ENCODE results near the gene HBG1.

HBG1 gene

DNA sequence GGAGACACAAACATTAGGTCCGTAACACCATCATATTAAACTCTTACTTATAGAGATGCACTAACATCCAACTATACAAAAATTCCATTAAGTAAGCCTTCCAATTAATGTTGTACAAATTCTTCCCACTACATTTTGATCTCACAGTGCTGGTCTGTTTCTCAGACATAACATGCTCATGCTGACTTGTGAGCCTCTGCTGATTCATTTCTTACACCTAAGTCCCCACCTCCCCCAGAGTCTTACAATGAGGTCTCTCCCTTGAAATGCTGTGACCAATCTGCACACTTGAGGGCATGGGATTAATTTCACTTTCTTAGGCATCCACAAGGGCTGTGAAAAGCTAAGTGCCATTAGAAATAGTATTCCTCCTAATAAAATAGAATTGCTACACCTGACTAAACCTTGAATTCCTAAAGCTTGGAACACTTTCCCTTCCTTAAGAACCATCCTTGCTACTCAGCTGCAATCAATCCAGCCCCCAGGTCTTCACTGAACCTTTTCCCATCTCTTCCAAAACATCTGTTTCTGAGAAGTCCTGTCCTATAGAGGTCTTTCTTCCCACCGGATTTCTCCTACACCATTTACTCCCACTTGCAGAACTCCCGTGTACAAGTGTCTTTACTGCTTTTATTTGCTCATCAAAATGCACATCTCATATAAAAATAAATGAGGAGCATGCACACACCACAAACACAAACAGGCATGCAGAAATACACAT is 2.0 kb downstream of the HBG1 start:
- DNase-seq (ENCODE audit: low read depth in 1 of 2, low spot score in 1 of 2) = no peak

DNA sequence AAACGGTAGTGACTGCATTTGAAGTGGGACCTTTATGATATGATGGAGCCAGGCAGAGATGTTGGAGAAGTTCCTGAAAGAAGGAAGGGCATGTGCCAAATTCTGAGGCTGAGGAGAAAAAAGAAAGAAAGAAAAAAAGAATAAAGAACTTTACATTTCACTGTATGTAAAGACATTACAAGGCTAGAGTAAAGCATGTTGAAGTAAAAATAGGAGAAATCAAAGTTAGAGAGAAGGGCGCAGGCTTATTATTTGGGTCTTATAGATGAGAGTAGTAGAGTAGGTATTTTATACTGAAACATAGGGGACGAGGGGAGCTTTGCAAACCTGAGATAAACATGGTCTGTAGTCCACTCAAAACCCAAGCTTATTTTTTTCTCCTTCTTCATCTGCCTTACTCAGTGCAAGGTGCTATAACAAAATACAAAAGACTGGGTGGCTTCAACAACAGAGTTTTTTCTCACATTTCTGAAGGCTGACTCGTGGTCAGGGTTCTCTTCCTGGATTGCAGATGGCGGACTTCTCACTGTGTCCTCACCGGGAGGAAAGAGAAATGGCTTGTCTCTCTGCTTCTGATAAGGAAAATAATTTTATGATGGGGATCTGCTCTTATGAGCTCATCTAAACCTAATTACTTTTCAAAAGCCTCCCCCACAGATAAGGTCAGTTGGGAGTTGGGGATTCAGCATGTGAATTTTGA is 2.7 kb downstream of the HBG1 start:
- no peak for DNase-seq (ENCODE audit: low read depth in 1 of 2, low spot score in 1 of 2)

DNA sequence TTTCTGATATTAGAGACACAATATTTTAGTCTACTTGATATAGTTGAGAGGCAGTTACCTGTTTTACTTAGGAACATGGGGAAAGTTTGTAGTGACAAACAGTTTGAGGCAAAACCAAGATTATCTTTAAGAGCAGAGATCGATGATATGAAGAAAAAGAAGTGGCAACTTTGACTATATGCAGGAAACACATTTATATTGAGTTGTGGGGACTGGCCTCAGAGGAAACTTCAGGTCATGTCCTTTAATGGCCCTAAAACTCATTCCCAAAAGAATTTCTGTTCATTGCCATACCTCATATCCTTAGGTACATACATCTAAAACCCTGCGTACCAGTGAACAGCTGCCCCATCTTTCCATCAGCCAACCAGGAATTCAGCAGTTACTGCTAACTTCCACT is 4.5 kb downstream of the HBG1 start:
- DNase-seq (ENCODE audit: low read depth in 1 of 2, low spot score in 1 of 2) = no peak

DNA sequence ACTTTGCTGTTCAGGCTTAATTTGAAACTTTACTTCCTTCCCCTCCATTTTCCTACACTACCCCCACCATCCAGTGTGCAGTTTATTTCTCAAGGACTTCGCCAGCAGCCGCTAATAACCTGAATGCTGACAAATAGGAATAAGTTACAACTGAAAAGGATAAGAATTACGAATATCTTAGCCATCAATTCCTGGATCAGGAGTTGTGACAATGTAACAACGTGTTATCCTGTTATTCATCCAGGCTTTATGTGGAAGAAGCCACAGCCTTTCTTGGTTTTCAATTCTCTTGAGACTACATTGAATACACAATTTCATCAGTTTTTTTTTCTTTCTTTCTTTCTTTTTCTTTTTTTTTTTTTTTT is 5.9 kb downstream of the HBG1 start:
- no peak for DNase-seq (ENCODE audit: low read depth in 1 of 2, low spot score in 1 of 2)

DNA sequence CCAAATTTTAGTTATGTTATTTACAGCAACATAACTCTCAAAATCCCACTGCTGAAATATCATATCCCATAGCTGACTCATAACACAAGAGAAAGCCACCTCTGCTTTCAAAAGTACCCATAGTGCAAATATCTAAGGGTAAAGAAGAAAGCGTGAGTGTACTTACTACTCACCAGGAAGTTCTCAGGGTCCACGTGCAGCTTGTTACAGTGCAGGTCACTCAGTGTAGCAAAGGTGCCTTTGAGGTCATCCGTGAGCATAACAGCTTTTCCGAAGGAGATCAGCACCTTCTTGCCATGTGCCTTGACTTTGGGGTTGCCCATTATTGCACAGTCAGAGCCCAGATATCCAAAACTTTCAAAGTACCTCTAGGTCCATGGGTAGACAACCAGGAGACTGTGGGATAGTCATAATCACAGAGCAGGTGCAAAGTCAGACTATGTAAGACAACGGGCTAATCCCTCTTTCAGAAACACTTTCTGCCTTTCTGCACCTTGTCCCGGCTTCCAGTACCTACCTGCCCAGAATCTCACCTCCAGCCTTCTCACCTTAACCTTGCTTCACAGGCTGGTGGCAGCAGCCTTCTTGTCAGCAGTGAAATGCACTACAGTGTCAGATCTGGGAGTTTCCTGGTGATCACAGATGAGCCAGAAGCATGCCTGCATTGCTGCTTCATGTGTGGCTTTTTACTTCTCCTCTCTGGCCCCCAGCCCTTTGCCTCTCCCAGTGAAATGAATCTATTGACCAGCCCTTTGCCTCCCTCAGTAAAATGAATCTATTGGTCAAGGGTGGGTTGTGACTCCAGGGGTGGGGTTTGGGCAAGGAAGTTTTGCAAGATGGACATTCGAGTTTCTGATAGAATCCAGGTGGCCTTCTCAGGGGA is 6.5 kb downstream of the HBG1 start:
- DNase-seq (ENCODE audit: low read depth in 1 of 2, low spot score in 1 of 2) = no peak

DNA sequence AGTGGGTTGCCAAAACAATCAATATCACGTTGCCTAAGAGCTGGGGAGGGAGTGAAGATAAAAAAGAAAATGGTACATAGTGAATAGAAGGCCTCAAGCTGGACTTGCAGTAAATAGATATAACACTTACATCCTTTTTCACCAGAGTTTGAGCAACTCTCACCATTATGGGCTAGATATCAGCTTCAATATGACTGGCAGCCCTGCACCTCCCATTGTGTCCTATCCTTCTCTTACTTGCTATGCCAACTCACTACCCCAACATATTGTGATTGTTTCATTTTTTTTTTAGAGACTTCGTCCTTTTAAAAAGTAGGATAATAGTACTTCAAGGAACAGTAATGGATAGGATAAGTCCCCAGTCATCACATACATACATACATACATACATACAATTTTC is 7.4 kb downstream of the HBG1 start:
- no peak for DNase-seq (ENCODE audit: low read depth in 1 of 2, low spot score in 1 of 2)

DNA sequence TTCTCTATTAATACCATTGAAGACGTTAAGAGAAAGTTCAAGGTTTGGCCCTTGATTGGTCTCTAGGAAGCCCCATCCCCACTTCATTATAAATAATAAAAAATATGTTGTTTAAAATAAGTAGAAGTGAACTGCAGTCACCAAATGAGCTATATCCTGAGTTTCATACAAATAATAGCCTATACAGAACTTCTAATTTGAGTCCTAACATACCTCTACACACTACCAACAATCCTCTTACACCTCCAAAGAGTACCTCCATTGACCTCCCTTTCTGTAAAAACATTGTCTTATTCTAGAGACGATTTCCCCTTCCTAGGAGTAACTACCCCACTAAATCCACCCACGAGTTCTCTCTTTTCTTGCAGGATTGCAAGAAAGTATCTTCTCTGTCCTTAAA is 8.2 kb downstream of the HBG1 start:
- no peak for DNase-seq (ENCODE audit: low read depth in 1 of 2, low spot score in 1 of 2)

DNA sequence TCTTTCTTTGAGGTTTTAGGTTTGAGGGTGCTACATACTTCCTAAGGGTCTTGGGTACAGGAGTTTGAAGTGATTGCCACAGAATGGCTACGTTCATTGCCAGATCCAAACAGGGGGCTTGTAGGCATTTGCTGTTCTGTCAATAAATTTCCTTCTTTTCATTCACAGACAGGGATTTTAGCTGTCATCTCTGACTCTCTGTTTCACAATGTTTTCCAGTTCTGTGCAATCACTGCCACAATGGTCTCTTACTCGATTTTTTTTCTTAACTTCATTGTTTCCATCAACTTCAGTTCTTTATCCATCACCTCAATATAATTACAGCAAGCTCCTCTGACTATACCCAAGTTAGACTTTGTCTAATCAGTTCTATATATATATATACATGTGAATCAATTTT is 9.2 kb downstream of the HBG1 start:
- DNase-seq (ENCODE audit: low read depth in 1 of 2, low spot score in 1 of 2) = no peak

DNA sequence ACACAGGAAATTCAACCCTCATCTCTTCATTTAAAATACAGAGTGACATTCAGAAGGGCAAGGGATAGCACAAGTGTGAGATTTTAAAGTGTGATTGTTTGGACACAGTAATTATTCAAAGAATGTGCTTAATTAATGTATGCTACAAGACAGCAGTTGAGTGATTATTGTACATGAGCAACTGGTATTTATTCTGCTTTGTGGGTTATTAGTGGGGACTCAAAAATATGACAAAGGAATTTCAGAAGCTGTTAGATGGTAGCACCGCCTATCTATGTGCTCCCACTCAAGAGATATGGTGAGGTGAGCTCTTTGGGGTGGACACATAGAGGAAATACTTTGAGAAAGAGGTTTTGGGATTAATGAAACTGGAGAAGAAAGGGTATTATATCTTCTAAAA is 9.6 kb downstream of the HBG1 start:
- no peak for DNase-seq (ENCODE audit: low read depth in 1 of 2, low spot score in 1 of 2)

DNA sequence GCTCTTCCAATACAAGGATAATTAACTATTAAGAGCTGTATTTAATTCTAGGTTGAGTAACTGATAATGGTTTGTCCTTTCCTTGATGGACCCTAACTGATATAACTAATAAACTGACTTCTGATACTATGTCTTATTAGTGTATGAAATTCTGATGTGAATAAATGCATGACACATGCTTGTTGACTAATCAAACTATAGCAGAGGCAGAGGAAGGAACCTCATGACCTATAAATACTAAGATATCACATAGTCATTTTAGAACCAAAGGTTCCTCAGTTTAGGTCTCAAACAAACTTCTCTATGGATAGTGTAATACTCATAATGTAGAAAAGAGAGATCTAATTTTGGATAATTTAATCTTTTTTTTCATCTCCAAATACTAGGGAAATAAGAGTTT is 10.6 kb downstream of the HBG1 start:
- no peak for DNase-seq (ENCODE audit: low read depth in 1 of 2, low spot score in 1 of 2)

DNA sequence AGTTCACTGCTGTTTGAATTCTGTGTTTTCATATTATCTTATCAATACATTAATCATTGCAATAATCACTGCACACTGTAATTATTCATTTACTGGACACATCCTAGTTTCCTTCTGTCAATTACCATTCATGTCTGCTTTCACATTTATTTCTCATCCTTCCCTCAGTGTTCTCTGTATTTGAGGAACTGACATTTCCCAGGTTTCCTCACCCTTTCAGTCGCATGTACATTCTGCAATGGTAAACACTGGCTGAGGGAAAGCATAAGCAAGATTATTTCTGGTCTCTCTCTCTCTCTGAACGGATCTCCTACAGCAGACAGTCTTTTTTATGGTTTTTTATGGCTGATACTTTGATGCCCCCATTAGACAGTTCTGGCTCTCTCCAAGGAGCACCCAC is 11.2 kb downstream of the HBG1 start:
- no peak for DNase-seq (ENCODE audit: low read depth in 1 of 2, low spot score in 1 of 2)

DNA sequence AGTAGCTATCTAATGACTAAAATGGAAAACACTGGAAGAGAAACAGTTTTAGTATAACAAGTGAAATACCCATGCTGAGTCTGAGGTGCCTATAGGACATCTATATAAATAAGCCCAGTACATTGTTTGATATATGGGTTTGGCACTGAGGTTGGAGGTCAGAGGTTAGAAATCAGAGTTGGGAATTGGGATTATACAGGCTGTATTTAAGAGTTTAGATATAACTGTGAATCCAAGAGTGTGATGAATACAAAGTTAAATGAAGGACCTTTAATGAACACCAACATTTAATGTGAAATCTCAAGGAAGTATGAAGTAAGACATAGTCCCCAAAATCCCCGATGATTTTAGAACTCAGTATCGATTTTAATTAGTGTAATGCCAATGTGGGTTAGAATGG is 12.2 kb downstream of the HBG1 start:
- no peak for DNase-seq (ENCODE audit: low read depth in 1 of 2, low spot score in 1 of 2)

DNA sequence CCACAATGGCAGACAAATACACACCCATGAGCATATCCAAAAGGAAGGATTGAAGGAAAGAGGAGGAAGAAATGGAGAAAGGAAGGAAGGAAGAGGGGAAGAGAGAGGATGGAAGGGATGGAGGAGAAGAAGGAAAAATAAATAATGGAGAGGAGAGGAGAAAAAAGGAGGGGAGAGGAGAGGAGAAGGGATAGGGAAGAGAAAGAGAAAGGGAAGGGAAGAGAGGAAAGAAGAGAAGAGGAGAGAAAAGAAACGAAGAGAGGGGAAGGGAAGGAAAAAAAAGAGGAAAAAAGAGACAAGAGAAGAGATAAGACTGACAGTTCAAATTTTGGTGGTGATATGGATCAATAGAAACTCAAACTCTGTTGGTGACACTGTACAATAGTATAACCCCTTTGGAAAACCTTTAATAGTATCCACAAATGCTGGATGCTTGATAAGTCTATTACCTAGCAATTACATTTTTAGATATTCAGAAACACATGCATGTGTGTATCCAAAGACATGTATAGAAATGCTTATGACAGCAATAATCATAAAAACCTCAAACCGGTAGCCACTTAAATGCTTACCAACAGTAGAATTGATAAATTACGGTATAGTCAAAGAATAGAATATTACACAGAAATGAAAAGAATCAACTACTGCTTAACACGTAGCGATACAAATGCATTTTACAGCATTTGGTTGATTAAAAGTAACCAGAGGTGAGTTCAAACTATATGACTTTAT is 14.1 kb downstream of the HBG1 start:
- DNase-seq (ENCODE audit: low read depth in 1 of 2, low spot score in 1 of 2) = no peak

DNA sequence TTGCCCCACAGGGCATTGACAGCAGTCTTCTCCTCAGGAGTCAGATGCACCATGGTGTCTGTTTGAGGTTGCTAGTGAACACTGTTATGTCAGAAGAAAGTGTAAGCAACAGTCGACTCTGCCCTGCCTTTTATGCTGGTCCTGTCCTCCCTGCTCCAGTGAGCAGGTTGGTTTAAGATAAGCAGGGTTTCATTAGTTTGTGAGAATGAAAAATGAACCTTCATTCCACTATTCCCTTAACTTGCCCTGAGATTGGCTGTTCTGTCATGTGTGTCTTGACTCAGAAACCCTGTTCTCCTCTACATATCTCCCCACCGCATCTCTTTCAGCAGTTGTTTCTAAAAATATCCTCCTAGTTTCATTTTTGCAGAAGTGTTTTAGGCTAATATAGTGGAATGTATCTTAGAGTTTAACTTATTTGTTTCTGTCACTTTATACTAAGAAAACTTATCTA is 15.2 kb downstream of the HBG1 start, which contains the start of gene HBD:
Gene HBD (minus strand): TSS at position 103 of the 454 bp plus-strand sequence. CDS start 50 bp downstream, at position 53.
- no peak for DNase-seq (ENCODE audit: low read depth in 1 of 2, low spot score in 1 of 2)

DNA sequence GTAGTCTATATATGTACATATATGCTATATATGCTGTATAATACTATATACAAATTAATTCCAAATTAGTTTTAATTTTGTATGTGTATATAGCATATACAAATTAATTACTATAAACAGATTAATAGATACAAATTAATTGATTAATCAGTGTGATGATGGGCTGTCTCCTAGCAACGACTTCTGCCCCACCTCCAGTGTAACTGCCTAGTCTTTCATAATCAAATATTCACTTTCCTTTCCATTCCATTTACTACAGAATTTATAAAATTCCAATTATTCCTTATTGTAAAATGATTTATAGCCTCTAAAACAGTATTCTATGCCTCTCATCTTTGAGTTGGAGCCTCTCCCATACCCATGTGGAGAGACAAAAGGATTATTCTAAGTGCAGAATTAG is 16.4 kb downstream of the HBG1 start:
- DNase-seq (ENCODE audit: low read depth in 1 of 2, low spot score in 1 of 2) = no peak

DNA sequence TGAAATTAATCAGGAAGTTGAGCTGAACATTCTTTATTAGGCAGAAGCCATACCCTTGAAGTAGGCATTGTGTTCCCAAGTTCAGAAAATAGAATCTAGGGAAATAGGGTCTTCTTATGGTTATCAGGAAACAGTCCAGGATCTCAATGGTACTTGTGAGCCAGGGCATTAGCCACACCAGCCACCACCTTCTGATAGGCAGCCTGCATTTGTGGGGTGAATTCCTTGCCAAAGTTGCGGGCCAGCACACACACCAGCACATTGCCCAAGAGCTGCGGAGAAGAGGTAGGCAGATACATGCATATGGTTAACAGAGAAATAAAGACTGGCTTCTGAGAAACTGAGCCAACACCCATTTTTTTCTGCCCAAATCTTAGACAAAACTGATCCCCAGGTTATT is 16.8 kb downstream of the HBG1 start:
- no peak for DNase-seq (ENCODE audit: low read depth in 1 of 2, low spot score in 1 of 2)

DNA sequence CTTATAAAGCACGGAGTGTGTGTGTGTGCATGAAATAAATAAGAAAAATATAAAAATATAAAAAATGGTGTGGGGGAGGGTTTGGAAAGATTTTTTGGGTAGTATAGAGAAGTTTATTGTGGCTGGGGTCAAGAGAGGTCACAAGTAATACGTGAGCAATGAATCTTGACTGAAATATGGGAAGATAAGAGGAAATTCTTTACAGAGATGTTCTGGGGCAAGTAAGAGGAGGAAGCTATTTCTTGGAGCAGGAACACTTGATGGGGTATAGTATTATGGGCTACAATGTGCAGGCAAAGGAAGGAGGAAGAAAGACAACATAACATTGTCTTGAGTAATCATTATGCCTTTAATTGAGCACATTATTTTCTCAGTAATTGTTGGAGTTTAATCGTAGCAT is 17.5 kb downstream of the HBG1 start:
- no peak for DNase-seq (ENCODE audit: low read depth in 1 of 2, low spot score in 1 of 2)

DNA sequence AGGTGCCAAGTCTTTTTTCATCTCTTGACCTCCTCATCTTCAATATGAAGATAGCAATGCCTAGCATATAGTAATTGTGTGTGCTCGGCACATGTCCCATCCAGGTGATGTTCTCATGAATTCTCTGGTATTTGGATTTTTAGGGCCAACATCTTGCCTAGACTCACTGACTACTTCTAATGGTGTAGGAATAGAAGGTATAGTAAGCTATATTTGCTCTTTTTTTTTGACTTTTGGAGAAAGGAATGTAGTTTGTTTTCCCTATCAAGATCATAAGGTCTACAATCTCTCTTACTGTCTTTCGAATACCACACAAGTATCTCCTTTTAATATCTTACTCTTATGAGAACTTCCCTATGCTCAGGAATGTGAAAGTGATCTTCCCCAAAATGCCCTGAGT is 18.5 kb downstream of the HBG1 start:
- no peak for DNase-seq (ENCODE audit: low read depth in 1 of 2, low spot score in 1 of 2)

DNA sequence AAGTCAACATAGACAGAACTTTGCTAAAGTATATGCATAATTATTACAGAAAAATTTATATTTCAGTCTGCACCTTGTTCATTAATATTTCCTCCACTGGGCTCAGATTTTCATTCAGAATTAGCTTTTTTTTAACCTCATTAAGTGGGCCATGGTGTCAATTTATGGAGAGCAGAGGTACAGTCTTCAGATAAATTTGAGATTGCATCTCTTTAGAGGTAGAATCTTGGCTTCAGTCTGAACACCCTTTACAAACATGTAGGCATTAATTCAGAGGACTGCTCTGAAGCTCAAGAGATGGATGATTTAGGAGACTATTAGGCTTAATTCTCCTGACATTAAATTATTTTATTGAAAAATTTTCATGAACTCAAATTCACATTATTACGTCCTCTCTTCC is 19.4 kb downstream of the HBG1 start:
- DNase-seq (ENCODE audit: low read depth in 1 of 2, low spot score in 1 of 2) = no peak

DNA sequence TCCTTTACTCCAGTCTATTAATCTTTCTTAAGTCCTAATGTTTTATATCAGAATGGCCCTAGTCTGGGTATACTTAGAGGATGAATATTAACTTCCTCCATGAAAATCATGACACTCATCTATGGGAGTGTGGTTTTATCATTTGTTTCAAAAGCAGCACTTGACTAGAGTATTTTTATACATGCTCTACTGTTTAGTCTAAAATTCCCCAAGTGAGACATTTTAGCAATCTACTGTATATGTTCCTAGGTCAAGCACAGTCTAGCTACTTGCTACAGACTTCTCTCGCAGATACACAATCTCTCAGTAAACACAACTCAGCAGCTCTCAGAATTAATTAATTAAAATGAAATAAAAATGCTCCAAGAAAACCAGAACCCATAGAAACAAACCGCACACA is 19.9 kb downstream of the HBG1 start:
- DNase-seq (ENCODE audit: low read depth in 1 of 2, low spot score in 1 of 2) = no peak

DNA sequence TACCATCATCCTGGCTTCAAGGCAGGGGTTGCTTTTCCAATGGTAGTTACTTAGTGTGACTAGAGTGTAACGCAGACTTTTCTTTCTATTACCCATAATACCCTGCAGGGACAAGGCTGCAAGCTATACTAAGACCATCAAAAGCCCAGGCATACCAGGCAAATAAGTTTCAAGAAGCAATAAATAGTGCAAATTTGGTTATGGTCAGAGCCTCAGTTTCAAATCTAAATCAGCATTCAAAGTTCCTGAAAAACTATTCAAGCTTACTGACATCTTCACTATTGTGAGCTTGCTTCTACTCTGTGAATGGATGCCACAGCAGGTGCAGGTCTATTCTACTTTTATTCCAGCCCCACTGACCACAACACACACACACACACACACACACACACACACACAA is 20.3 kb downstream of the HBG1 start:
- no peak for DNase-seq (ENCODE audit: low read depth in 1 of 2, low spot score in 1 of 2)

Data from activated T-helper 1 cell treated with anti-CD3 and anti-CD28 coated beads, Interleukin-2, amount 50 U/mL, for 16 hours (primary cell).